ENCODE results near the gene EFNA3.

DNA sequence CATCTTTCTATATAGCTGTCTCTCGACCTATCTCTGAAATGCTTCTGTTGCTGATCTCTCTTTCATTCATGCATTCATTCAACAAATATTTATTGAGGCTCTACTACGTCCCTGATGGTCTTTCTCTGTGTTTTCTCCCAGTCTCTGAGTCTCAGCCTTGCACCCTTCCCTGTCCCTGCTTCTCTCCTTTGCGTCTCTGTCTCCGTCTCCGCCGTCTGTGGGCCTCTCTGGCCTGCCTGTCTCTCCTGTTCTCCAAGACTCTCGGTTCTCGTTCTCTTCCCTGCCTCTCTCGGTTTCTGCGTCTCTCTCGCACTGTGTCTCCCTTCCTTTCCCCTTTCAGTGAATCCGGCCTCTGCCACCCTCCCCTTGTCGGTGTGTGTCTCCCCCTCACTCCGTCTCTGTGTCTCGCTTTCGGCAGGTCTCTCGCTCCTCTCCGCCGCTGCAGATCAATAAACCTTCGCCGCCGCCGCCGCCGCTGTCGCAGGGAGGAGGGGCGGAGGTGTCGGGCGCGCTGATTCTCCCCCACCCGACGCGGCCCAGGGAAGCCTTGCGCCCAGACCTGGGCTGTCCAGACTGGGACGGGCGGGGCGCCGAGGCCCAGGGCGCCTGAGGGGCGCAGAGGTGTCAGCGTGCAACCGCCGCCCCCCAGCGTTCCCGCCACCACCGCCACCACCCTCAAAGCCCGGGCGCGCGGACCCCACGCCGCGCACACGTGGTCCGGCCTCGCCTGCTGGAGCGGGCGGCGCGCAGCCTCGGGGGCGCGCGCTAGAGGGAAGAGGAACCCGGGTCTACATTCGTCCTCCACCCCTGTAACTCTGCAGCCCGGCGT is 3.0 kb downstream of the EFNA3 start:
- TF ChIP-seq CTCF (optimal IDR thresholded peaks at IDR 0.05 in 1 of 3, IDR thresholded peaks at IDR 0.05 in 1 of 3, conservative IDR thresholded peaks at IDR 0.05 in 1 of 3; ENCODE audit: extremely low read depth in 1 of 3, insufficient read depth in 2 of 3, low read length in 3 of 3) (no peak), EZH2 (IDR thresholded peaks at IDR 0.05; ENCODE audit: low read length) (peak; percentile 87)

Data from keratinocyte (primary cell).